ENCODE data around the gene XRCC3.

DNA sequence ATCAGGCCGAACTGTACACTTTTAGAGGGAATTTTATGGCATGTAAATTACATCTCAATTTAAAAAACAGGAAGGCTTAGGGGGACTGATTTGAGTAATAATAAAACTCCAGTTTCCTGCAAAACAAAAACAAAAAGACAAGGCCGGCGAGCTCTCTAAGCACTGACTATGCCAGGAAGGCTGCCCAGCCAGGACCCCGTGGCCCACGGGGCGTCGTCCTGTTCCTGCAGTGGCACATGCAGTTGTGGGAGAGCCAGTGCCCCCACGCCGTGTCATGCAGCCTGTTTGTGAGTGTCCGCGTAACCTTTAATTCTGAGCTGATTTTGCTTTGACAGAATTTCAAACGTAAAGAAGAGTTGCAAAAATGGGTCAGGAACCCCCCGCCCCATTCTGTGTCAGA is 10.5 kb downstream of the XRCC3 start:
- TF ChIP-seq, protein P1, sequence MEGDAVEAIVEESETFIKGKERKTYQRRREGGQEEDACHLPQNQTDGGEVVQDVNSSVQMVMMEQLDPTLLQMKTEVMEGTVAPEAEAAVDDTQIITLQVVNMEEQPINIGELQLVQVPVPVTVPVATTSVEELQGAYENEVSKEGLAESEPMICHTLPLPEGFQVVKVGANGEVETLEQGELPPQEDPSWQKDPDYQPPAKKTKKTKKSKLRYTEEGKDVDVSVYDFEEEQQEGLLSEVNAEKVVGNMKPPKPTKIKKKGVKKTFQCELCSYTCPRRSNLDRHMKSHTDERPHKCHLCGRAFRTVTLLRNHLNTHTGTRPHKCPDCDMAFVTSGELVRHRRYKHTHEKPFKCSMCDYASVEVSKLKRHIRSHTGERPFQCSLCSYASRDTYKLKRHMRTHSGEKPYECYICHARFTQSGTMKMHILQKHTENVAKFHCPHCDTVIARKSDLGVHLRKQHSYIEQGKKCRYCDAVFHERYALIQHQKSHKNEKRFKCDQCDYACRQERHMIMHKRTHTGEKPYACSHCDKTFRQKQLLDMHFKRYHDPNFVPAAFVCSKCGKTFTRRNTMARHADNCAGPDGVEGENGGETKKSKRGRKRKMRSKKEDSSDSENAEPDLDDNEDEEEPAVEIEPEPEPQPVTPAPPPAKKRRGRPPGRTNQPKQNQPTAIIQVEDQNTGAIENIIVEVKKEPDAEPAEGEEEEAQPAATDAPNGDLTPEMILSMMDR (IDR thresholded peaks at IDR 0.05; ENCODE audit: insufficient read depth, low read length, poor library complexity, severe bottlenecking): no peak
- TF ChIP-seq EZH2phosphoT487 (conservative IDR thresholded peaks at IDR 0.05; ENCODE audit: low read length): no peak

All from SU-DHL-6 (cell line).